ENCODE data around the gene ROR1. TPM values are rescaled to one million over a fixed set of nuclear protein-coding genes. Genes with fewer than 3 reads are reported as not detected.

ROR1 gene
- total RNA-seq, 1 experiment from 2014 or later, result 56.3 TPM

GRCh38 chr1:63780565-63780964, 6.7 kb downstream of the ROR1 start:
- Mint-ChIP-seq H3K27me3 (ENCODE audit: low read depth) (no peaks in the 10 kb centered on the region), H3K27ac (peak overlapping the region; percentile 98), H3K36me3 (no peaks in the 10 kb centered on the region), H3K4me3 (peak overlapping the region; percentile 52), H3K4me1 (peaks cover 94% of the 10 kb centered on the region), H3K9me3 (no peaks in the 10 kb centered on the region)
- peak; percentile 57 for ATAC-seq
- no peak for DNase-seq (ENCODE audit: low spot score)
- CTCF ChIA-PET, result interaction anchor here (1.1 to 1.7 kb wide), 3 partner anchors 89 to 137 kb away, joined by 6 to 7 read pairs (median 7); no protein-coding TSS in a partner anchor
- no peak for TF ChIP-seq ZNF121 (CRISPR knock-in tag; IDR thresholded peaks at IDR 0.05)
- no peak for TF ChIP-seq ZBTB43 (CRISPR knock-in tag; IDR thresholded peaks at IDR 0.05)
- no peak for TF ChIP-seq FOXJ3 (CRISPR knock-in tag; IDR thresholded peaks at IDR 0.05; ENCODE audit: borderline replicate concordance)
- no peak for TF ChIP-seq HMGA2 (CRISPR knock-in tag; IDR thresholded peaks at IDR 0.05)
- TF ChIP-seq ZNF416 (CRISPR knock-in tag; IDR thresholded peaks at IDR 0.05), result no peak
- no peak for TF ChIP-seq FOXK1 (CRISPR knock-in tag; IDR thresholded peaks at IDR 0.05)
- TF ChIP-seq SOX15 (CRISPR knock-in tag; IDR thresholded peaks at IDR 0.05), result no peak
- no peak for TF ChIP-seq ZNF532 (CRISPR knock-in tag; IDR thresholded peaks at IDR 0.05; ENCODE audit: borderline replicate concordance)
- TF ChIP-seq ARID4B (CRISPR knock-in tag; IDR thresholded peaks at IDR 0.05; ENCODE audit: borderline replicate concordance), result no peak
- no peak for TF ChIP-seq CBFB (CRISPR knock-in tag; IDR thresholded peaks at IDR 0.05; ENCODE audit: low read depth)
- no peak for TF ChIP-seq E2F1 (CRISPR knock-in tag; IDR thresholded peaks at IDR 0.05)
- POLR2A ChIA-PET, result interaction anchor here (1.8 kb wide), 1 partner anchor 14 kb away, joined by 5 read pairs; no protein-coding TSS in a partner anchor

GRCh38 chr1:63782982-63783381, 9.2 kb downstream of the ROR1 start:
- H3K4me3 Mint-ChIP-seq, result peak overlapping the region; percentile 35
- H3K36me3 Mint-ChIP-seq, result no peaks in the 10 kb centered on the region
- H3K4me1 Mint-ChIP-seq, result peaks cover 94% of the 10 kb centered on the region
- no peaks in the 10 kb centered on the region for H3K27me3 Mint-ChIP-seq (ENCODE audit: low read depth)
- H3K27ac Mint-ChIP-seq, result peak overlapping the region; percentile 93
- no peaks in the 10 kb centered on the region for H3K9me3 Mint-ChIP-seq
- ATAC-seq (peak; percentile 80), DNase-seq (ENCODE audit: low spot score) (no peak)
- ChIA-PET CTCF (interaction anchor here (1.0 to 1.6 kb wide), 3 partner anchors 9 to 109 kb away, joined by 3 to 5 read pairs (median 5); partner anchors contain the start of gene ROR1), POLR2A (interaction anchor here (1.0 kb wide), 1 partner anchor 9 kb away, joined by 5 read pairs; the partner anchor contains the start of gene ROR1)
- TF ChIP-seq TEAD4 (CRISPR knock-in tag; IDR thresholded peaks at IDR 0.05) (no peak), ELF4 (CRISPR knock-in tag; IDR thresholded peaks at IDR 0.05; ENCODE audit: low read depth) (no peak), ERG (CRISPR knock-in tag; IDR thresholded peaks at IDR 0.05) (no peak), ZNF423 (CRISPR knock-in tag; IDR thresholded peaks at IDR 0.05) (peak; percentile 56; the same call in 1 of the 2 replicates), ZNF219 (CRISPR knock-in tag; IDR thresholded peaks at IDR 0.05; ENCODE audit: borderline replicate concordance) (no peak), IRF1 (CRISPR knock-in tag; IDR thresholded peaks at IDR 0.05) (peak; percentile 31; the same call in 1 of the 2 replicates), NR3C1 (CRISPR knock-in tag; conservative IDR thresholded peaks at IDR 0.05; ENCODE audit: low read depth) (no peak), KAT7 (CRISPR knock-in tag; IDR thresholded peaks at IDR 0.05; ENCODE audit: borderline replicate concordance) (no peak), ZBTB43 (CRISPR knock-in tag; IDR thresholded peaks at IDR 0.05) (no peak), ZNF317 (CRISPR knock-in tag; IDR thresholded peaks at IDR 0.05; ENCODE audit: borderline replicate concordance, low read depth) (no peak)
